Spleen (tissue), 7 donors: ENCODE measurements around the gene LDHAL6B.

Experiments
- CTCF ChIP-seq, 11 experiments: fragments of 200-600 bp in 7 of 11; fragments of 450-650 bp in 4 of 11; sonication (generic) in 4 of 11; IDR thresholded peaks in 8 of 11; conservative IDR thresholded peaks in 3 of 11; 1 replicate in 7 of 11; 2 replicates in 4 of 11; pipeline versions ENCODE4 v1.4.0 to v1.8.0; 2016 to 2021; ENCODE audit warnings: antibody characterized with exemption in 11 of 11, inconsistent platforms in 4 of 11, mild to moderate bottlenecking in 1 of 11
- POLR2A ChIP-seq, 3 donors: fragments of 450-650 bp; IDR thresholded peaks; one replicate each; pipeline ENCODE4 v1.5.1; 2017; ENCODE audit warnings: antibody characterized with exemption in 3 of 3, mild to moderate bottlenecking in 1 of 3
- POLR2AphosphoS5 ChIP-seq, 3 donors: sonication (generic); formaldehyde crosslinking; IDR thresholded peaks; one replicate each; pipeline ENCODE4 v1.5.1; 2017; ENCODE audit warnings: antibody characterized with exemption in 3 of 3
- donor health status: DM: no; HTN: no; CAD: no; lungs with moderate emphysema.
- donor health status: DM: no; HTN: no; CAD: no.
- donor health status: DM: no; HTN: no; CAD: no.

DNA sequence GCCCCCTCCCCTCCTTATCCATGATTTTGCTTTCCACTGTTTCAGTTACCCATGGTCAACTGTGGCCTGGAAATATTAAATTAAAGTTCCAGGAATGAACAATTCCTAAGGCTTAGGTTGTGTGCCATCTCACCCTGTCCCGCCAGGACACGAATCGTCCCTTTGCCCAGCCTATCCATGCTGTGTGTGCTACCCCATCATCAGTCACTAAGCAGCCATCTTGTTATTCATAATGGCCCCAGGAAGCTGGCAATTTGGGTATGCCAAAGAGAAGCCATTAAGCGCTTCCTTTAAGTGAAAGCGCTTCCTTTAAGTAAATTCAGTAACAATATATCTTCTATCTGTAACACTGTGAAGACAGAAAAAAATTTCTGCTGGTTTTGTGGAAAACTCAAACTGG, 49.2 kb upstream of the LDHAL6B start:
- no peak for TF ChIP-seq POLR2A (IDR thresholded peaks at IDR 0.05)
- TF ChIP-seq CTCF (IDR thresholded peaks at IDR 0.05 in 8 of 11, conservative IDR thresholded peaks at IDR 0.05 in 3 of 11) = no peak
- TF ChIP-seq POLR2AphosphoS5 (IDR thresholded peaks at IDR 0.05) = no peak
